HUES48 (cell line): ENCODE results near the gene PNMA6F.

Source experiments
- H3K27ac ChIP-seq: one replicate; pipeline ENCODE4 v1.7.0; 2013; ENCODE audit warnings: low read depth, low read length, inconsistent platforms
- H3K27me3 ChIP-seq: 2 replicates; pipeline ENCODE4 v1.6.1; 2013; ENCODE audit warnings: mild to moderate bottlenecking, low read length; ENCODE audit not compliant: control insufficient read depth, insufficient read depth
- H3K36me3 ChIP-seq: 2 replicates; pipeline ENCODE4 v1.6.1; 2013; ENCODE audit warnings: low read length; ENCODE audit not compliant: control insufficient read depth, insufficient read depth
- H3K4me1 ChIP-seq: 2 replicates; pipeline ENCODE4 v1.6.1; 2013; ENCODE audit warnings: mild to moderate bottlenecking, low read length; ENCODE audit not compliant: control insufficient read depth, insufficient read depth
- H3K4me3 ChIP-seq: 2 replicates; pipeline ENCODE4 v1.5.1; 2013; ENCODE audit warnings: mild to moderate bottlenecking, low read depth, low read length
- H3K9ac ChIP-seq: 2 replicates; pipeline ENCODE4 v1.6.1; 2013; ENCODE audit warnings: mild to moderate bottlenecking, low read depth, low read length, moderate library complexity
- H3K9me3 ChIP-seq: 2 replicates; pipeline ENCODE4 v1.6.1; 2013; ENCODE audit warnings: low read length; ENCODE audit not compliant: control insufficient read depth, insufficient read depth

PNMA6F gene

DNA sequence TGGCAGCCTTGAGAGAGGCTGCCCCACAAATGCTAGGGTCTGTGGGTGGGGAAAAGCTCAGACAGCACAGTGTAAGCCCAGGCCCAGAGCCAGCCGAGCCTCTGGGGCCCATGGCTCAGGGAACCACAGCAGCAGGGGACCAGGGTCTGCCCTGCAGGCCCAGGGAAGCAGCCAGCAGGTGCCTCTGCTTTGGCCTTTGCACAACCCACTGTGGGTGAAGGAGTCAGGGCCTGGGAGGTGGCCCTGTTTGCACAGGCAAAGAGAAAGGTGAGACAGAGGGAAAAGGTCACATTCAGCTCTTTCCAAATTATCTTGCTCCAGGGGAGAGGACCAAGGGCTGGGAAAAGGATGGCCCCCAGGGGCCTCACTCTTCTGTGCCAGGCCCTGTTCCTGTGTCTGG, 8.7 kb downstream of the PNMA6F start:
- no peak overlapping the region for H3K9ac ChIP-seq
- no peak overlapping the region for H3K27ac ChIP-seq
- no peaks in the 10 kb centered on the region for H3K4me1 ChIP-seq
- H3K4me3 ChIP-seq, result no peak overlapping the region
- H3K36me3 ChIP-seq, result no peaks in the 10 kb centered on the region
- peaks cover 34% of the 10 kb centered on the region for H3K9me3 ChIP-seq
- H3K27me3 ChIP-seq, result no peaks in the 10 kb centered on the region

- no peak overlapping the region for H3K4me3 ChIP-seq
- no peaks in the 10 kb centered on the region for H3K36me3 ChIP-seq
- H3K27ac ChIP-seq, result no peak overlapping the region
- H3K4me1 ChIP-seq, result no peaks in the 10 kb centered on the region
- no peak overlapping the region for H3K9ac ChIP-seq
- peaks cover 40% of the 10 kb centered on the region for H3K9me3 ChIP-seq
- no peaks in the 10 kb centered on the region for H3K27me3 ChIP-seq
Measured at GRCh38 chrX:153312041-153312440, 9.5 kb downstream of the PNMA6F start.

DNA sequence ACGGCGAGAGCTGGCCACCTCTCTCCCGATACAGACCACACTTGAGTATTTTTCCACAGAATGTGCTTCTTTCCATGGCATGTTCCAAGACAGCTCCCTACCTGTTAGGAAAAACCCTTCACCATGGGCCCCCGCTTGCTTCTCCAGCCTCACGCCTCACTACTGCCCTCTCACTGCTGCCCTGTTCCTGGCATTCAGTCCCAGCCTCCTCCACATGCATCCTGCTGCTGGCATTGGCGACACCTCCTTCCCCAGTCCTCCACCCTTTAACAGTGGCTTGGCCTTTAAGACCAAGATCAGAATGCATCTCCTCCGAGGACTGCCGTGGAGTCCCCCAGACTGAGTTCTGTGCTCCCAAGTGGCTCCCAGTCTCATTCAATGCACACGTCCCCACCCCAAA, 10.7 kb downstream of the PNMA6F start:
- H3K36me3 ChIP-seq, result no peaks in the 10 kb centered on the region
- H3K27me3 ChIP-seq, result no peaks in the 10 kb centered on the region

DNA sequence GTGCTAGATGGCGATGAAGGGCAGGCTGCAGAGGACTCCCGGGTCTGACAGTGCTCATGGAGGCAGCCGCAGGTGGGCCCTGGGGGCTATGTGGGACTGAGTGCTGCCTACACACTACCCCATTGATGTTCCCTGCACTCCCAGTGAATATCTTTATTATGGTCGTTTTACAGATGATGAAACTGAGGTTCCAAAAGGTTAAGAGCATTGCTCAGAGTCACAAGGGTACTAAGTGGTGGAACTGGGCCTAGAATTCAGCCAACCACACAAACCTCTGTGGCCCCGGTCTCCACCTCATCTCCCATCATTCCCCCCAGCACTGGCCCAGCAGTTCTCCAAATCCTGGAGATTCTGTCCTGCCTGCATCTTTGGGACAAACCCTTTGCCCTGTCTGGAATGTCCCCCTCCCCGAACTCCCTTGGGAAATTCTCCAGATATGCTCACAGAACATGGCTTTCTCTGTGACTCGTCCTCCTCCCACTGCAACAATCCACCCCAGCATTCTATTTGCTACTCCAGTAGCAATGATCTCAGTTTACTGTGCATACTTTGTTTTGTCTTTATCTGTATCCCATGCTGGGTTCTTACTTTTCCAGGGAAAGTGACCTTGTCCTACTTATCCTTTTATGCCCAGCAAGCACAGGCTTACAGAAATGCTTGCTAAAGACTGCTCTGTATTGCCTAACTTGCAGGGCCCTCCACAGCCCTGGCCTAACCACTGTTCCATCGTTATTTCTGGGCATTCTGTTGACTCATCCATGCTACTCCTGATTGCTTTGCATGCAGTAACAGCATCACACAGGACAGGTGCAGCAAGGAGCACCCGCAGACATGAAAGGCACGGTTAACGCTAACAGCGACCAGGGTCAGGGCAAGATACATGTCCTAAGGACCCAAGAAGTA, 14.0 kb downstream of the PNMA6F start:
- no peaks in the 10 kb centered on the region for H3K27me3 ChIP-seq
- H3K36me3 ChIP-seq, result no peaks in the 10 kb centered on the region
- H3K27ac ChIP-seq, result no peak overlapping the region
- H3K4me1 ChIP-seq, result no peaks in the 10 kb centered on the region
- peaks cover 63% of the 10 kb centered on the region for H3K9me3 ChIP-seq
- no peak overlapping the region for H3K4me3 ChIP-seq
- no peak overlapping the region for H3K9ac ChIP-seq

More for the DNA sequence above, 10.7 kb downstream of the PNMA6F start:
- H3K9me3 ChIP-seq, result peaks cover 47% of the 10 kb centered on the region
- no peak overlapping the region for H3K9ac ChIP-seq
- H3K4me1 ChIP-seq, result no peaks in the 10 kb centered on the region
- no peak overlapping the region for H3K4me3 ChIP-seq
- H3K27ac ChIP-seq, result no peak overlapping the region

GRCh38 chrX:153306527-153307115, 14.9 kb downstream of the PNMA6F start:
- H3K36me3 ChIP-seq, result no peaks in the 10 kb centered on the region
- H3K27me3 ChIP-seq, result no peaks in the 10 kb centered on the region
- no peaks in the 10 kb centered on the region for H3K4me1 ChIP-seq
- no peak overlapping the region for H3K9ac ChIP-seq
- H3K27ac ChIP-seq, result no peak overlapping the region
- no peak overlapping the region for H3K4me3 ChIP-seq
- peaks cover 54% of the 10 kb centered on the region for H3K9me3 ChIP-seq

- Histone ChIP-seq H3K4me3 (no peak overlapping the region), H3K4me1 (no peaks in the 10 kb centered on the region), H3K36me3 (no peaks in the 10 kb centered on the region), H3K27me3 (no peaks in the 10 kb centered on the region), H3K9ac (no peak overlapping the region), H3K27ac (no peak overlapping the region), H3K9me3 (peaks cover 47% of the 10 kb centered on the region)
Measured at GRCh38 chrX:153305972-153306371, 15.6 kb downstream of the PNMA6F start.

DNA sequence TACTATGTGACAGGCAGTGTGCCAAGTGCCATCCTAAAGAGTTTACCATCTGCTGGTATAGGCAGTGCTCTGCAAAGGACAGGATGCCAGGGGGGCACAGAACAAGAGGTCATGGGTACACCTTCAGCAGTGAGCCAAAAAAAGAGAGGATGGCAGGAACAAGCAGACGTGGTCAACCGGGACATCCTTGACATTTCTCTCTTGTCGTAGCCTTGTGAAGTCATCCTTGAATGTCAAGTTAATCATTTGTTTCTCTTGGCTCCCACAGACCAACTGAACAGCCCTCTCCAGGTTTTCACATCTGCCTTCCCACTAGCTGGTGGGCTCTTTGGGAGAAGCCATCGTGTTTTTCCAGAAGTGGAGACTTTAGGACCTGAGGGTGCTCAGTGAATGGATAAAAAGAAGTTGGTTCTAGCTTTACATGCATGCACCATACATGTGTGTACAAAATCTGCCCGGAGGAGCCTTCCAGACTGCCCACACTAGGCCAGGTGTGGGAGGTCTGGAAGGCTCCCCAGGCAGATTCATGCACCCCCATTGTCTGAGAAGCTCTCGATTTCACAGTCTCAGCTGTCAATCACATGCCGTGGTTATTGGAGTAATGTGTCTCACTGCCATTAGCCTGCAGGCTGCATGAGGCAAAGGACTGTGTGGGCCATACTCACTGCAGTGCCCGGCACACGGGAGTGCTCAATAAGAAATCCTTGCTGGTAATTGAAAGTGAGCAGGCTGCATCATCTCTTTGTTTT, 16.4 kb downstream of the PNMA6F start:
- no peaks in the 10 kb centered on the region for H3K4me1 ChIP-seq
- no peak overlapping the region for H3K4me3 ChIP-seq
- H3K27me3 ChIP-seq, result no peaks in the 10 kb centered on the region
- no peak overlapping the region for H3K9ac ChIP-seq
- H3K9me3 ChIP-seq, result peaks cover 47% of the 10 kb centered on the region
- no peak overlapping the region for H3K27ac ChIP-seq
- H3K36me3 ChIP-seq, result no peaks in the 10 kb centered on the region

GRCh38 chrX:153303276-153304262, 18.0 kb downstream of the PNMA6F start:
- no peak overlapping the region for H3K27ac ChIP-seq
- H3K36me3 ChIP-seq, result no peaks in the 10 kb centered on the region
- no peak overlapping the region for H3K4me3 ChIP-seq
- no peaks in the 10 kb centered on the region for H3K27me3 ChIP-seq
- no peaks in the 10 kb centered on the region for H3K4me1 ChIP-seq
- H3K9me3 ChIP-seq, result peaks cover 44% of the 10 kb centered on the region
- H3K9ac ChIP-seq, result no peak overlapping the region

- Histone ChIP-seq H3K4me3 (no peak overlapping the region), H3K36me3 (no peaks in the 10 kb centered on the region), H3K27ac (no peak overlapping the region), H3K9ac (no peak overlapping the region), H3K27me3 (no peaks in the 10 kb centered on the region), H3K4me1 (no peaks in the 10 kb centered on the region), H3K9me3 (peaks cover 47% of the 10 kb centered on the region)
Measured at GRCh38 chrX:153302796-153303195, 18.8 kb downstream of the PNMA6F start.

DNA sequence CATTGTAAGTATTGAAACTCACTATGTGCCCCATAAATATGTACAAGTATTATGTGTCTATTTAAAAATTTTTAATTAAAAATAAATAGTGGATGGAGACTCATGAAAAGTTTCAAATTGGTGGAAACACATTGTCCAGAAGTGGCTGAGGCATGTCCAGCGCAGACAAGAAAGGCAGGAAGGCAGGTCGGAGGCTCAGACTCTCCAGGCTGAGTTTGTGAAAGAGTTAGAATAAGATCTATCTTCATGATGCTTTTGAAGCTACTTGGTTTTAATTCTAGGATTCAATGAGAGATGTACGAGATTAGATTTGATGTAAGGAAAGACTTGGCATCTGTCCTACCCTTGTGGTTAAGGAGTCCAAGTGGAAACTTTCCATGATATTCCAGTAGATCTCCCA, 19.8 kb downstream of the PNMA6F start:
- H3K4me1 ChIP-seq, result no peaks in the 10 kb centered on the region
- H3K27ac ChIP-seq, result no peak overlapping the region
- H3K9ac ChIP-seq, result no peak overlapping the region
- H3K9me3 ChIP-seq, result peaks cover 43% of the 10 kb centered on the region
- H3K36me3 ChIP-seq, result no peaks in the 10 kb centered on the region
- no peak overlapping the region for H3K4me3 ChIP-seq
- H3K27me3 ChIP-seq, result no peaks in the 10 kb centered on the region
